Suppressor macrophage treated with lipopolysaccharide for 1 hour (primary cell): ENCODE data around the gene RIC8B.
"Not testable (repeated sequence)": the region's sequence is repeated elsewhere in the genome, so short reads cannot be mapped to it uniquely, and the experiment has no call there.

Experiments
- DNase-seq, 3 donors: peaks; one replicate each; pipeline ENCODE4 v3.0.0-alpha.2; 2020 to 2022

The RIC8B gene

DNA sequence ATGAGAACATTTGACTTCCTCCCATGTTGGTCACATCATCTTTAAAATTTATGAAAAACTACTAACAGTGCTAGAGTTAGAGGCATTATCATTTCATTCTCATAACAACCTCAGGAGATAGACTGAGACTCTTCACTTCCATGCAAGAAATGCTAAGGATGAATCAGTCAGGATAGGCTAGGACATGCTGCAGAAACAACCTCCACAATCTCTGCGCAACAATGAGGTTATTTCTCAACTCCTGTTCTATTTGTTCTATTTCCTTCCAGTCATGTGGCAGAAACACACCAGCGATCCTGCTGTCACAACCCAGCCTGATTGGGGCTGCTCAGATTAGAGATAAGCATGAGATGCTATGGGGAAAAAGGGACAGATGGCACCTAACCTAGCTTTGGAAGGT, 132.2 kb downstream of the RIC8B start:
- DNase-seq: no peak

DNA sequence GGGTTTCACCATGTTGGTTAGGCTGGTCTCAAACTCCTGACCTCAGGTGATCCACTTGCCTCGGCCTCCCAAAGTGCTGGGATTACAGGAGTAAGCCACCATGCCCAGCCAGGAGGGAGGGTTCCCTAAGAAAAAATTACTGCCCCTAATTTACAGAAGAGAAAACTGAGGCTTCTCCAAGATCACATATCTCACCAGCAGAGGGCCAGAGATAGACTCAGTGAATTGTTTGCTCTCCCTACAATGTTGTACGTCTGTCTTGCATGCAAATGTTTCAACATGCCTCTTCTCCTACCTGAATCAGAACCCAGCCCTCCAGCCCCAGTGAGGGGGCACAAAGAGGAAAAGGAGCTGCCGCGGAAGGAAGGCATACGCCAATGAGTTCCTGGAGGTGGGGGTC, 132.9 kb downstream of the RIC8B start:
- no peak for DNase-seq

DNA sequence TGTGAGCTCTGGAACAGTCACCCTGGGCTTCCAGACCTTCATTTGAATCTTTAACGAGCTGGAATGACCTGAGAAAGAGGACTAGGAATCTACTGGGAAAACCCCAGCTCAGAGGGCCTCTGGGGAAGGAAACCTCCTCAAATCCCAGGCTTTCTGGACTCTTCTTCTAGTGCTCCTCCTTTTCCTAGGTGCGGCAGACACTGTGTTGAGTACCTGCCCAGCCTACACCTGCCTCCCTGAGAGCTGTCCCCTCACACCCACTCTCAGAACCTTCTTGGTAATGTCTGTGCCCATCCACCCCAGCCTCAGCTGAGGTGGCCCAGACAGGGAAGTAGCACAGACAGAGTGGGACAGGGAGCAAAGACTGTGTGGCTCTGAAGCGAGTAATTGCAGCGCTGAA, 133.4 kb downstream of the RIC8B start:
- peak in 1 of 3 donors; percentile 12 for DNase-seq

DNA sequence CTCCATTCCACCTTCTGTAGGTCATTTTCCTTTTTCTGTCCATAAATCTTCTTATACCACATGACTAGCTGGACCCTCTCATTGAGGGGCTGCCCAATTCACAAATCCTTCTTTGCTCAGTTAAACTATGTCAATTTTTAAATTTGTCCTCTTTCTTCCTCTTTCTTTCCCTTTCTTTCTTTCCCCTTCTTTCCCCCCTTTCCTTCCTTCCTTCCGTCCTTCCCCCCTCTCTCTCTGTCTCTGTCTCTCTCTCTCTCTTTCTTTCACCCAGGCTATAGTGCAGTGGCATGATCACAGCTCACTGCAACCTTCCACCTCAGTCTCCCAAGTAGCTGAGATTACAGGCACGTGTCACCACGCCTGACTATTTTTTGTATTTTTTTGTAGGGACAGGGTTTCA, 134.1 kb downstream of the RIC8B start:
- DNase-seq: no peak

DNA sequence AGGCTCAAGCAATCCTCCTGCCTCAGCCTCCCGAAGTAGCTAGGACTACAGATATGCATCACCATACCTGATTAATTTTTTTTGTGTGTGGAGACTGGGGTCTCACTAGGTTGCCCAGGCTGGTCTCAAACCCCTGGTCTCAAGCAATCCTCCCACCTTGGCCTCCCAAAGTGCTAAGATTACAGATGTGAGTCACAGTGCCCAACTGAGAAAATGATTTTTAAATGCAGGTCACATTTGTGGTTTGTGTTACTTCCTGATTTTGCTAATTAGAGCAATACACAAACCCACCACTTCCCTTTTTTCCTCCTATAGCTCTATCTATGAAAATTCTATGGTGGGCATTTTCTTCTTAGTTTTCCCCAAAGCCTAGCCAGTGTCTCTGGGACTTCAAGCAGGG, 135.7 kb downstream of the RIC8B start:
- peak; percentile 67 to 85 (median 81) for DNase-seq

DNA sequence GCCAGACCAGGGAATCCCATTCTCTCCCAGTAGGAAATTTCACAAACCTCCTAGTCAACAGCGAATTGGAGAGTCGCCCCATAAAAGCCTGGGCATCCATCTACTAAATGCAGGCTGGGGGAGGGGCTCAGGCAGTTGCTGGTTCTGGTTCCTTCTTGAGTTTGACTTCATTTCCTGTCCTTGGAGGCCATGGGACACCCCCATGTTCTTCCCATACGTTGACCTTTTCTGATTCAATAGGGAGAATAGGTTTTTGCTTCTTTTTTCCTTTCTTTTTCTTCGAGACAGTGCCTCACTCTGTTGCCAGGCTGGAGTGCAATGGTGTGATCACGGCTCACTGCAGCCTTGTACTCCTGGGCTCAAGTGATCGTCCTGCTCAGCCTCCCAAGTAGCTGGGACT, 137.1 kb downstream of the RIC8B start:
- DNase-seq: peak; percentile 44 to 67 (median 54)

DNA sequence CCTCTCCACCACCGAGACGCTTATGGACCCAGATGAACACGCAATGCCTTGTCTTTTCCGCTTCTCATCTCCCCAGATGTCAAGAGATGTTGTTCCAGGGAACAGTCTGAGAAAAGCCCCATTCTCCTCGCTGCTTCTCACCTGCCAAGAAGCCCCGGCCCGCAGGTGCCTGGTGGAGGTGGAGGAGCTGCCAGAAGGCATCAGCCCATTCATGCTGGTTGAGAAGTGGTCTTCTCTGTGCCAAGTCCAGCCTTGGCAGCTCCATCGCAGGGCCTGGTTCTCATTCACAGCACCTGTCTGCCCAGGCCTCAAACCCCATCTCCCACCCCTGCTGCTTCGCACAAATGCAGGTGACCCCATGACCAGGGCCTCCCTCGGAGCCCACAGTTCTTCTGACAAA, 139.0 kb downstream of the RIC8B start:
- DNase-seq: no peak

DNA sequence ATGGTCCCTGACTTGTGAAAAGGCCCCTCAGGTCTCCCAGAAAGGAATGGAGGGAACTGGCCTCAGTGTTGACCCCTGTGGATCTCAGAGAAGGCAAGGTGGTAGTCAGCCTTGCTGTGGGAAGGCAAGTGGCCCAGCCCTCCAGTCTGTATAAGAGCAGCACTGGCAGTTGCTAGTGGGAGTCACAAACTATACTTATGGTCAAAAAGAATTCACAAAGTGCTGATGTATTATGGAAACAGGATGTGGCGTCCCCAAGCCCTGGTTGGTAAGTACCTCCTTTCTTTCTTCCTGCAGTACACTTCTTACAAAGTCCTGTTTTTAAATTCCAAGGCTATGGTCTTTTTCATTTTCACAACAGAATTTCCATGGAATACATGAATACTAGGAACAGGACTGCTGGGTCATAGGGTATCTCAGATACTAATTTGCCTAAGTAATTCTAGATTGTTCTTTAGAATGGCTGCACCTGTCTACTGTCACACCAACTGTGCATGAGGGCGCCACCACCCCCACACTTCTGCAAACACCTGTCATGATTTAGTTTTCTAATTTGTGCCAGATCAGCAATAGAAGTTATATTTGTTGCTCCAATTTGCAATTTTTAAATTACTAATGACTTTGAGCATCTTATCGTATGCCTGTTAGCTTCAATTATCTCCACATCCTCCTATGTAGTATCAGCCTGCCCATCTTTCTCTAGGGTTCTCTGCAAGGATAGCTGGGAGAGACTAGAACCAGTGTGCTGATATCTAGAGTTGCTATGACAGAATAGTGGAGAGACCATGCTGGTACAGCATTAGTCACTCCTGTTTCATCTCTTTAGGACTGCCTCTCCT, 140.5 kb downstream of the RIC8B start:
- DNase-seq: no peak

DNA sequence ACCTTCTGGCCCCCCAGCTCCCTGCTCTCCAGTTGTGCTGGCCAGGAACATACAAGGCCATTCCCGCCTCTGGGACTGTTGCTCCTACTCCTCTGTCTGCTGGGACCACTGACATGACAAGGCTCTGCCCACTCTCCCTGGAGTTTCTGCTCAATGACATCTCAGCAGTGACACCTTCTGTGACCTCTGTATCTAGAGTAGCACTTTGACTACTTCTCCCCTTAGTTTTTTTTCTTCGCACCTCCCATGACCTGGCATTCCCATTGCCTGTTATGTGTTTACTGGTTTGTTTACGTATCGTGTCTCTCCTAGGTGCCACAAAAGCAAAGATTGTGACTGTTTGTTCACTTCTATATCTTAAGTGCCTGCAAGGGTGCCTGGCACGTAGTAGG, 141.1 kb downstream of the RIC8B start:
- DNase-seq: no peak

DNA sequence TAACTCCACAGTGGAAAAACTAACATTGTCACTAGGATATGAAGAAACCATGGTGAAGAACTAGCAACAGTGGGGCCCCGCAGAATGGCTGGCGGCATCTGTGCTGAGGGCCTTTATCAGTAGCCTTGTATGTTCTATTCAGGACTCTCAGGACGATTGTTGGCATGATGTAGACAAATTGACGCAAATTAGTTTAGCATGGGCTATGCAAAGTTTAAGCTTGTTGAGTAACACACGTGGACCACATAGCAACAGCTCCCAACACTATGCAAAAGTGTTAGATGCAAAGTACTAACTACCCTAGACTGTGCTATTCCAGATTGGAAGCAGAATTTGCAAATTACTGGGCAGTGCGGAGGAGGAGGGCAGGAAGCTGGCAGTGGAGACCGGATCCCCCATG, 143.0 kb downstream of the RIC8B start:
- no peak for DNase-seq

DNA sequence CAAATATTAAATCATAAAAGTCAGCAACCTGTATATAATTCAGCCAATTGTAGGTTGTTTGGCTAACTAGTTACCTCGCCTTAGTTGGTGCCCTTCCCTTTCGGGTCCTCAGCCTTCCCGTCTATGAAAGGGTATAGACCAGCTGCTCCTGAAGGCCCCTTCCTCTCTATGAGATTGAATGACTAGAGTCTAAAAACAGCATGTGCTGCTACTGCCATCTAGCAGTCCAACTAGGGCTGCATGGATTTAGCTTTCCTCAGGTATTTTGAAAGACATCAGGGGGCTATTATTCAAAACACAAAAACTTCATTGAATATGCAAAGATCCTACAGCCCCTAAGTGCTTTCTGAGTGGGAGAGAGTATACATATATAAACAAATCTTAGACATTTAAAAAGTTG, 144.3 kb downstream of the RIC8B start:
- DNase-seq: no peak

DNA sequence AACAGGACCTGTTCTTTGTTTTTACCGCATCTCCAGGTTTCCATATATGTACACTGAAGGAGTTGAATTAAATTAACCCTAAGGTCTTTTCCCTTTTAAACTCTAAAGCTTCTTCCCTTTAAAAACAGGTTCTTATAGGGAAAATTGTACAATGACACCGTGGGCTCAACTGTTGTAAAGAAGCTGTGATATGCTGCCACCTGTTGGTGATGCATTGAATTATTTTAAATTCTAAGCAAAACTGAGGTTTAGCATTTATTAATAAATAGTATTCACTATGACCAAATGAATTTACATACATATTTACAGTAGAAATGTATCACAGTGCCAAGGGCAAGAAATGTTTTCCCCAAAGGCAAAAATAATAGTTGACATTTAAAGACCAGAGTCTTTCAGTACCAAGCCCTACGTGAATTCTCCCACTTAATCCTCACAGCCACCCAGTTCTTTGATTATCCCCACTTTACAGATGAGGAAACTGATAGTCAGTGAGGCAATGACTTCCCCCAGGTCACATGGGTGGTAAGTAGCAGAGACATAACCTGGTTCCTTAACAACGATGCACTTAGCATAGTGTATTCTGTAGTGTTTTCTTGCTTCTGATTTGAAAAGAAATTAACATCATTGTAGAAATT, 145.5 kb downstream of the RIC8B start:
- DNase-seq: peak; percentile 70 to 82 (median 71)

DNA sequence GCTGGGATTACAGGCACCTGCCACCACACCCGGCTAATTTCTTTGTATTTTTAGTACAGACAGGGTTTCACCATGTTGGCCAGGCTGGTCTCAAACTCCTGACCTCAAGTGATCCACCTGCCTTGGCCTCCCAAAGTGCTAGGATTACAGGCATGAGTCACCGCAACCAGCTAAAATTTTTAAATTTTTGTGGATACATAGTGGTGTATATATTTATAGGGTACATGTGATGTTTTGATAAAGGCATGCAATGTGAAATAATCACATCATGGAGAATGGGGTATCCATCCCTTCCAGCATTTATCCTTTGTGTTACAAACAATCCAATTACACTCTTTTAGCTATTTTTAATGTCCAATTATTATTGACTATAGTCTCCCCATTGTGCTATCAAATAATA, 147.5 kb downstream of the RIC8B start:
- not testable (repeated sequence) for DNase-seq

DNA sequence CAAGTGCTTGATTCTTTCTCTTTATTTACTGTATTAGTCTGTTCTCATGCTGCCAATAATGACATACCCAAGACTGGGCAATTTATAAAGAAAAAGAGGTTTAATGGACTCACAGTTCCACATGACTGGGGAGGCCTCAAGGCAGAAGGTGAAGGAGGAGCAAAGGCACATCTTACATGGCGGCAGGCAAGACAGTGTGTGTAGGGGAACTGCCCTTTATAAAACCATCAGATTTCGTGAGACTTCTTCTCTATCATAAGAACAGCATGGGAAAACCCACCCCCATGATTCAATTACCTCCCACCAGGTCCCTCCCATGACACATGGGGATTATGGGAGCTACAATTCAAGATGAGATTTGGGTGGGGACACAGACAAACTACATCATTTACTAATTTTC, 149.1 kb downstream of the RIC8B start:
- not testable (repeated sequence) for DNase-seq

DNA sequence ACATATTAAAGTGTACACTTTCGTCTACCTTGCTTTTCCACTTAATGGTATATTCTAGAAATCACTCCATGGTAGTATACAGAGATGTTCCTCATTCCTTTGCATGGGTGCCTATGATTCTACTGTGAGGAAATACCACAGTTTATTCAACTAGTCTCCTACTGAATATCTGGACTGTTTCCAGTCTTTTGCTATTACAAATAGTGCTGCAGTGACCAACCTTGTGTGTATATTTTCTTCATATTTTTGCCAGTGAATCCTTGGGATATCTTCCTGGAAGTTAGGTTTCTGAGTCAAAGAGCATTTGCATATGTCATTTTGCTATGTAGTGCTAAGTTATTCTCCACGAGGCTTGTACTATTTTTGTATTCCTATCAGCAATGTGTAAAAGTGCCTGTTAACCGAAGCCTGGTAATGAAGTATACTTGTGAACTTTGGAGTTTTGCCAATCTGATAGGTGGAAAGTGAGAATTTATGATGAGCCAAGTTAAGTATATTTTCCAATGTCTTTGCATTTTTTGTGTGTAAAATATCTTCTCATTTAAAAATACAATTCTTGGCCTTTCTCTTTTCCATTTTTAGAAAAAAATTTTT, 149.9 kb downstream of the RIC8B start:
- DNase-seq: no peak

DNA sequence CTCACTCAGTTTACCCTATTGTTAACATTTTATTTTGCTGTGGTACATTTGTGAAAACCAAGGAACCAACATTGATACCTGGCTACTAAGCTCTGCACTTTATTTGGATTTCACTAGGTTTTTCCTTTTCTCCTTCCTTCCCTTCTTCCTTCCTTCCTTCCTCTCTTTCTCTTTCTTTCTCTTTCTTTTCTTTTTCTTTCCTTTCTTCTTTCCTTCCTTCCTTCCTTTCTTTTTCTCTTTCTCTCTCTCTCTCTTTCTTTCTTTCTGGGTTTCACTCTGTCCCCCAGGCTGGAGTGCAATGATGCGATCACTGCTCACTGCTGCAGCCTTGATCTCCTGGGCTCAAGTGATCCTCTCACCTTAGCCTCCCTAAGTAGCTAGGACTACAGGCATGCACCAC, 152.2 kb downstream of the RIC8B start:
- DNase-seq: no peak

DNA sequence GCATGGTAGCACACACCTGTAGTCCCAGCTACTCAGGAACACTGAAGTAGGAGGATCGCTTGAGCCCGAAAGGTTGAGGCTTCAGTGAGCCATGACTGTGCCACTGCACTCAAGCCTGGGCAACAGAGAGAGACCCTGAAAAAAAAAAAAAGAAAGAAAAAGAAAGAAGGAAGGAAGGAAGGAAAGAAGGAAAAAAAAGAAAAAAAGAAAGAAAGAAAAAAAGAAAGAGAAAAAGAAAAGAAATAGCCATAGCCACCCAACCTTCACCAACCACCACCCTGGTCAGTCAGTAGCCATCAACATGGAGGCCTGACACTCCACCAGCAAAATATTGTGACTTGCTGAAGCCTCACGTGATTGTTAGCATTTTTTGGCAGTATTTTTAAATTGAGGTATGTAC, 159.8 kb downstream of the RIC8B start:
- no peak for DNase-seq
